ENCODE data around the gene KDM1B.

DNA sequence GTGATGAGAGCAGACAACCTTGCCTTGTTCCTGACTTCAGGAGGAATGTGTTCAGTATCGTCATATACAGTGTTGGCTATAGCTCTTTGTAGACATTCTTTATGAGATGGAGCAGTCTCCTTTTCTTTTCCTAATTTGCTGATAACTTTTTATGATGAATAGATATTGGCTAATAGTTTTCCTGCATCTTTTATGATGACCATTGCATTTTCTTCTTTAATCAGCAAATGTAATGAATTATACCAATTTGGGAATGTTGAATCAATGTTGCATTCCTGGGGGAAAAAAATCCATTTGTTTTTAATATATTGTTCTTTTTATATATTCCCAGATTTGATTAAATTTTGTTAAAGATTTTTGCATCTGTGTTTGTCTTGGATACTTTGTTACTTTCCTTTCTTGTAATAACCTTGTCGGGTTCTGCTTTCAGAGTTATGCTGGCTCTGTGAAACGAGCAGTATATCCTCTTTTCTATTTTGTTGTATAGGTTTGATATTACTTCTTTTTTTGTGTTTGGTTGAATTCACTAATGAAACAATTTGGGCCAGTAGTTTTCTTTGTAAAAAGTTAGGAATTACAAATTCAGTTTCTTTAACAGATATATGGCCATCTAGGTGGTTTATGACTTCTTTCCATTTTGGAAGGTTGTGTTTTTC, 23.9 kb downstream of the KDM1B start:
- TF ChIP-seq, protein P1, sequence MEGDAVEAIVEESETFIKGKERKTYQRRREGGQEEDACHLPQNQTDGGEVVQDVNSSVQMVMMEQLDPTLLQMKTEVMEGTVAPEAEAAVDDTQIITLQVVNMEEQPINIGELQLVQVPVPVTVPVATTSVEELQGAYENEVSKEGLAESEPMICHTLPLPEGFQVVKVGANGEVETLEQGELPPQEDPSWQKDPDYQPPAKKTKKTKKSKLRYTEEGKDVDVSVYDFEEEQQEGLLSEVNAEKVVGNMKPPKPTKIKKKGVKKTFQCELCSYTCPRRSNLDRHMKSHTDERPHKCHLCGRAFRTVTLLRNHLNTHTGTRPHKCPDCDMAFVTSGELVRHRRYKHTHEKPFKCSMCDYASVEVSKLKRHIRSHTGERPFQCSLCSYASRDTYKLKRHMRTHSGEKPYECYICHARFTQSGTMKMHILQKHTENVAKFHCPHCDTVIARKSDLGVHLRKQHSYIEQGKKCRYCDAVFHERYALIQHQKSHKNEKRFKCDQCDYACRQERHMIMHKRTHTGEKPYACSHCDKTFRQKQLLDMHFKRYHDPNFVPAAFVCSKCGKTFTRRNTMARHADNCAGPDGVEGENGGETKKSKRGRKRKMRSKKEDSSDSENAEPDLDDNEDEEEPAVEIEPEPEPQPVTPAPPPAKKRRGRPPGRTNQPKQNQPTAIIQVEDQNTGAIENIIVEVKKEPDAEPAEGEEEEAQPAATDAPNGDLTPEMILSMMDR (IDR thresholded peaks at IDR 0.05): no peak
- no peak for TF ChIP-seq ZFX (IDR thresholded peaks at IDR 0.05; ENCODE audit: borderline replicate concordance)

All from 22Rv1 (cell line).